HL-60 (cell line): ENCODE measurements around the gene LLCFC1.

Experiments
- DNase-seq, 2 experiments: peaks; one replicate each; pipeline ENCODE4 v3.0.0-alpha.2; 2010 to 2020; ENCODE audit warnings: low read depth in 1 of 2, low spot score in 1 of 2
- H3K27ac ChIP-seq: fragments of 250-450 bp; sonication (Bioruptor Pico); replicated peaks from 2 replicates; pipeline ENCODE4 v1.5.1; 2020; ENCODE audit warnings: mild to moderate bottlenecking, moderate library complexity
- H3K27me3 ChIP-seq: fragments of 250-450 bp; sonication (Bioruptor Pico); 2 replicates; pipeline ENCODE4 v1.5.1; 2021; ENCODE audit warnings: mild to moderate bottlenecking, moderate library complexity; ENCODE audit not compliant: insufficient read depth, poor library complexity, severe bottlenecking
- H3K4me3 ChIP-seq: replicated peaks from 2 replicates; pipeline ENCODE4 v1.5.1; 2011; ENCODE audit warnings: mild to moderate bottlenecking, control low read depth, low read length; ENCODE audit not compliant: insufficient read depth
- CTCF ChIP-seq: IDR thresholded peaks from one replicate; pipeline ENCODE4 v1.5.1; 2011; ENCODE audit warnings: low read length, control low read depth, inconsistent platforms; ENCODE audit not compliant: insufficient read depth
- GABPA ChIP-seq: IDR thresholded peaks from 2 replicates; pipeline ENCODE4 v1.6.1; 2012; ENCODE audit warnings: low read depth
- POLR2AphosphoS5 ChIP-seq: IDR thresholded peaks from 2 replicates; pipeline ENCODE4 v1.6.1; 2012; ENCODE audit warnings: low read depth
- REST ChIP-seq: IDR thresholded peaks from 2 replicates; pipeline ENCODE4 v1.6.1; 2012; ENCODE audit warnings: low read depth; ENCODE audit not compliant: insufficient replicate concordance
- SPI1 ChIP-seq: IDR thresholded peaks from 2 replicates; pipeline ENCODE4 v1.6.1; 2012; ENCODE audit warnings: low read depth, mild to moderate bottlenecking, borderline replicate concordance

The LLCFC1 gene

GRCh38 chr7:142896151-142896550 lies 43.1 kb upstream of the LLCFC1 start:
- no peak for DNase-seq
- Histone ChIP-seq H3K27me3 (no peaks in the 10 kb centered on the region), H3K4me3 (no peak overlapping the region), H3K27ac (no peak overlapping the region)
- TF ChIP-seq SPI1: no peak
- TF ChIP-seq POLR2AphosphoS5: no peak
- TF ChIP-seq CTCF: no peak
- TF ChIP-seq GABPA: no peak
- TF ChIP-seq REST: no peak

GRCh38 chr7:142896741-142897379 lies 42.4 kb upstream of the LLCFC1 start:
- DNase-seq: no peak
- TF ChIP-seq SPI1: no peak
- TF ChIP-seq POLR2AphosphoS5: no peak
- no peak for TF ChIP-seq CTCF
- TF ChIP-seq GABPA: no peak
- TF ChIP-seq REST: no peak
- no peaks in the 10 kb centered on the region for H3K27me3 ChIP-seq
- H3K27ac ChIP-seq: no peak overlapping the region
- no peak overlapping the region for H3K4me3 ChIP-seq

- TF ChIP-seq REST (no peak), GABPA (no peak), CTCF (no peak), POLR2AphosphoS5 (no peak), SPI1 (no peak)
- Histone ChIP-seq H3K4me3 (no peak overlapping the region), H3K27me3 (no peaks in the 10 kb centered on the region), H3K27ac (no peak overlapping the region)
- DNase-seq: no peak
Measured at GRCh38 chr7:142897691-142898090, 41.6 kb upstream of the LLCFC1 start.
